HK-2 (cell line): ENCODE results near the gene SBNO1.
"Not testable (repeated sequence)": the region's sequence is repeated elsewhere in the genome, so short reads cannot be mapped to it uniquely, and the experiment has no call there.

Experiments used
- DNase-seq: peaks from one replicate; pipeline ENCODE4 v3.0.0-alpha.2; 2018; ENCODE audit not compliant: unreplicated experiment

SBNO1 gene

DNA sequence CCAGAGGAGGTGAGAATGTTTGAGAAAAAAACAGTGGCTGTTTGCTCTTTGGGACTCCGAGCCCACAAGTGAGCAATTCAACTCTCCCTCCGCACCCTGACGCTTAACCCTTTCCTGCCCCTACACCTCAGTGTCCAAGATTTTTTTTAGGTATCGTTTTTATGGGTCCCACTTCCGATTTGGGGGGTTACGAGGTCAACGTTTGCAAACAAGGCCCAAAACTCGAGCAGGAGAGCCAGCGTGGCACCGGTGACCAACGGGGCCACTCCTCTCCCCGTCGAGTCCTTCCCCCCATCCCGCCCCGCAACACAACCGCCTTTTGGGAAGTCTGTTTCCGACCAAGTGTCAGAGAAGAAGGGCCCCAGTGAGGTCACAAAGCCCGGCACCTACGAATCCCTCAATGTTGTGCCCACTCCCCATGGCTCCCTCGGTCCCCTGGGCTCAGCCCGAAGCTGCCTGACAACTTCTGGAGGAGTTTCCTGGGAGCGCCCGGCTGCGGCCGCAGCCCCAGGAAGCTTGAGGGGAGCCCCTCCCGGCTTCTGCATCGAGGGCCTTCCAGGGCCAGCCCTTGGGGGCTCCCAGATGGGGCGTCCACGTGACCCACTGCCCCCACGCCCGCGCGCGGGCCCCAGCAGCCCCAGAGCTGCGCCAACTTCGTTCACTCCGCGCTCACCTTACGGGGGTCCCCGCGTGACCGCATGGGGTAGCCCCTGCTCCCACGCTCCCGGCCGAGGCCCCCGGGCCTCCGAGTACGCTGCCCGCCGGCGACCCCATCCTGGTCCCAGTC lies 94.2 kb downstream of the SBNO1 start:
- peak; percentile 27 for DNase-seq

DNA sequence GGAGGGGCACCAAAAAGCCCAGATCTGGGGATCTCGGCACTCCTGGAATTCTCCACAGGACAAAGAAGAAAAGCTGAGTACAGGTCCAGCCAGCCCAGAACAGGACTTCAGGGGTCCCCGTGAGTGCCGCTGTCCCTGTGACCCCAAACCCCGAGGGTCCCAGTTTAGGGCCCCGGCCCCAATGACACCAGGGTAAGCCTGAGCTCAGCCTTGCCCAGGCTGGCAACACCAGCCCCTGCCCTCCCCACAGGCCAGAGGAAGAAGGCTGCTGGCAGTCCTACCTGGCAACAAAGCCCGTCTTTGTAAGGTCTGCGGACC lies 94.8 kb downstream of the SBNO1 start:
- DNase-seq: no peak

DNA sequence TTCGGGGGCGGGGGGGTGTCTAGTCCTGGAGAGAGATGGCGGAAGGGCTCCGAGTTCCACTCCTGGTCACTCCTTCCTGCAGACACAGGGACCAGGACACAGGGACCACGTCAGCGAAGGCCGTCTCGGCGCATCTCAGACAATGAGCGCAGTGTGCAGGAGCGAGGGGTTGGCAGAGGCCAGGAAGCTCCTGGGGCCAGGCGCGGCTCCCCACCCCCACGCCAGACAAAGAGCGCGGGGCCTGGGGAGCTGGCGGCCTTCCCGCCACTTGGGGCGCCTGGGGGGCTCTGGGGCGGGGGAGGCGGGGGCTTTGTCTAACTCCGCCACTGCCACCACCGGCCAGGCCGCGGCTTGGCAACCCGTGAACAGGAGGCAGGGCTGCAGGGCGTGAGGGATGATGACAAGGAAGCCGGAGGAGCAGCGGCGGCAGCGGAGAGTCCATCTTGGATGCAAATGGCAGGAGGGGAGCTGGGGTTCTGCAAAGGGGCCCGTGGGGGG lies 95.2 kb downstream of the SBNO1 start:
- DNase-seq: no peak

DNA sequence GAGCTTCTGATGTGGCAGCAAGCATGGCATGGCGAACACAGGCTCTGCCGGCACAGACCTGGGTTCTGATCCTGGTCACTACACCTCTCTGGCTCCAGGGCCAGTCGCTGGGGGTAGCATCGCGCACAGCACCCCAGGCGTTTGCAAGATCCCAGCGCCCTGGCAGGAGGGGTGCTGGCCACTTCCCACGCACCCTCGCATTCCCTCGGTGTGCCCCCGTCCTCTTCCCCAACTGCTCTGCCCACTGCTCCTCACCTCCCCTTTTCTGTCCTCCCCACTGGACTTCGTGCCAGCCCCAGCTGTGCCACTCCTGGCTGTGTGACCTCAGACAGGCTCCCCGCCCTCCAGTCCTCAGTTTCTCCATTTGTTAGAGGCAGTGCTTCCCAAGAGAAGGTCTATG lies 95.8 kb downstream of the SBNO1 start:
- no peak for DNase-seq

DNA sequence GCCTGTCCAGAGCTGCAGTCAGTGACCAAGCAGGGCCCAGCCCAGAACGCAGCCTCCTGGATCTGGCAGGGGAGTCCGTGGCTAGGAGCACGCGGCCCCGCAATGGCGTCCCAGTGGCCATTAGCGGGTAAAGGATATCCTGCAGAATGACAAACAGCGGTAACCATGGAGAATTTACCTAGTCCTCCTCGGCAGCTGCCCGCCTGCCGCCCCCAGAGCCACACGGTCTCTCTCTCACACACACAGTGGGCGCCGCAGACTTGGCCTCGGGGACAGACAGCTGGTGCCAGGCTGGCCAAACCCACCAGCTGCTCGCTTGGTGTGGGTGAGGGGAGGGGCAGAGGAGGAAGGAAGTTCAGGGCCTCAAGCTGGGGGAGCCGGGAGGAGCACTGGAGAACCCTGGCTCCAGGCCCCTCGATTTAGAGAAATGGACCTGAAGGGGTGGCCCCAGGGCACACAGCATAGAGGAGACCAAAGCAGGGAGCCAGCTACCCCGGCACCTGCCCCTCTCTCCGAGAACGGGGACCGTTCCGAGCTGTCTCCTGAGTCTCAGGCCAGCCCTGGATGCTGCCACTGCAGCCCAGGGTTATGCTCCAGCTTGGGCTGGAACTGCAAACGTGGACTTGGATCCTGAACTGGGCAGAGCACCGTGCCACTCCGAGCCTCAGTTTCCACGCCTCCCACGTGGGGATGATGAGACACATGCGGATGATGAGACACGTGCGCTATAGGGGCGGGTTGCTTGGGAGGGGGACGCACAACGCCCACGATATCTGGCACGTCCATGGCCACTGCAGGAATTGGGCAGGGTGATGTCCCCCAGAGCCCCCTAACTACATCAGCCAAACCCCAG lies 96.4 kb downstream of the SBNO1 start:
- no peak for DNase-seq

DNA sequence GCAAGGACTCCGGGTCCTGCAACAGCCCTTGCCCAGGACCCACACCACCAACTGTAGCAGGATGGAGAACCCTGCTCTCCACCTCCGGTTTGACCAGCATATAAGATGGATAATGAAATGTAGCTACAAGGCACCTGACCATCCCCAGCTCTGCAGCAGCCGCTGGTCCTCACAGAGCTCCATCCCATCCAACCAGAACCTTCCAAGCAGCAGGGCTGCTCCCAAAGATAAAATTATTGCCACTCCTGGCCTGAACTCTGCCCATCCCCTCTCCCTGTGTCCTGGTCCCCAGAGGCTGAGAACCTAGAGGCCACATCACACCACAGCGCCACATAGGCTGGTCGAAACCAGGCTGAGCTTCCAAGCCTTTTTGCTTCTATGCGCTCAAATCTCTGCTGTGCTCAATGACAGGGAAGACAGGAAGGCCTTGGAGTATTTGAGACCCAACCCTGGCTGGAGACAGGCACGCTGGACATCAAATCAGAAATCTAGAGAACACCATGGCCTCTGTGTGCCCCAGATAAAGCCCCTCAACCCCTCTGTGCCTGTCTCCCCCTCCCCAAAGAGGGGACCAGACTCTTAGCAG lies 97.2 kb downstream of the SBNO1 start:
- DNase-seq: no peak

DNA sequence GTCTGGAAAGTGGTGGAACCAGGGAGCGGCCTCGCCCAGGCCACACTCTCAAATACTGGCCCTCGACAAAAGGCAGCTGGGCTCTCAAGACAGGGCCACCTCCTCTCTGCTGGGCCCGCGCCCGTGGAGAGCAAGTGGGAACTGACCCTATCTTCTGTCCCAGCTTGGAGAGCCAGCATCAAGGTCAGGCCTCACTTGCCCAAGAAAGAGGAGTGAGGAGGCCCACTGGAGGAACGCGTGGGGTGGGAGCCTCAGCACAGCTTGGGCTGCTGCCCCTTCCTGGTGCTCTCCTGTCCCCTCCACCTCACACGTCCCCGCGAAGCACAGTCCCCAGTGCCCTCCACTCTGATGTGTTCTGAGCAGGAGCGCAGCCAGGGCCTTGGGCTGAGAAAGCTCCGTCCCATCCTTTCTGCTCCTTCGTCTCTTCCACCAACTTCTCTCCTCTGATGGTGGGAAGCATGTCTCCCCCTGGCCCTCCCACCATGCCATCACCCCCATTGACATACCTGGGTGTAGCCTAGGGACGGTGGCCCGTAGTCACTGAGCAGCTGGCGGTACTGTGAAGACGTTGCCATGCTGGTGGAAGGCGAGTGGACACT lies 97.9 kb downstream of the SBNO1 start:
- DNase-seq: no peak

DNA sequence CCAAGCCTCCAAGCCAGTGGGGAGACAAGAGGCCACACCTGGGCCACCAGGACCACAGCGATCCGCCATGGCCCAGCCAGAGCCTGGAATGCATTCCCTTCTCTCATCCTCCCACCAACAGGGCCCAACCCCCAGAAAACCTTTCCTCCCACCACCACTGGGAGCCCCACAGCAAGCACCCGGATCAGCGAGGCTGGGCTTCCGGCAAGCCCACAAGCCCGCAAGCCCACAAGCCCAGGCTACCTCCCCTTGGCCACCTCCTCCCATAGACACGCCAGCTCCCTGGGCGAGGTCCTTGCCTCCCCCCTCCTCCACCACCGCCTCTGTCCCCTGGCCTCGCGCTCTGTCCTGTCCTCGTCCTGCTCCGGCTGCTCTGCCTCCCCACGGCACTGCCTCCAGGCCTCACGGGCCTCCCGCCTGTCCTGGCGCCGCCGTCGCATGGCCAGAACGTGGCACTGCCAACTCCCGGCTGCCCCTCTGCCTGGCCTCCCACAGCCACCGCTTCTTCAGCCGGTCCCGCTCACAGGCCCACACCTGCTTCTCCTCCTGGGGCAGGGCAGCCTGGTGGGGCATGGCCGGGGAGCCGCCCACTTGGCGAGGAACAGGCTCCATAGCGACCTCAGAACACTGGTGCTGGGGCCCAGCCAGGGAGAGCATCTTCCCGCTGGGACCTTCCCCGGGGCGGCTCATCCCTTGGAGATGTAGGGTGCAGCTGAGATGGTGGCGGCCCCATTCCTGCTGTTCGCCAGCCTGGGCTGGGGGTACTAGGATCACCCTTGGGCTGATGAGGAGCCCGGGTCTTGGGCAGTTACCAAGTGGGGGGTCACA lies 98.6 kb downstream of the SBNO1 start:
- DNase-seq: no peak

DNA sequence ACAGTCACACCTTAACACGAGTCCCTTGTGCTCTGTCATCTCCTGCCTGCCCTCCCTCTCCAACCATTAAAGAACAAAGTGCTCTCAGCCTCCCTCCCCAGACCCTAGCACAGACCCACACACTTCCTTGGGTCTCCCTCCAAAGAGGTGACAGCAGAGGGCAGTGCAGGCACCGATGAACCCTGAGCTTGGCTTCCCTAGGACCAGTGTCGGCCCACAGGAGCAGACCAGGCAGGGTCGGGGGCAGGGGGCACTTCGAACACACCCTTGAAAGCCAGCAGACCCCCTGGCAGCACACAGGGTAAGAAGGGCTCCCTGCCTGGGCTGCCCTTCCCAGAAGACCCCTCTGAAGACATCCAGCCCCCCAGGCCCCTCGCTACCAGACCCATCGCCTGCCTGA lies 100.0 kb downstream of the SBNO1 start:
- no peak for DNase-seq

DNA sequence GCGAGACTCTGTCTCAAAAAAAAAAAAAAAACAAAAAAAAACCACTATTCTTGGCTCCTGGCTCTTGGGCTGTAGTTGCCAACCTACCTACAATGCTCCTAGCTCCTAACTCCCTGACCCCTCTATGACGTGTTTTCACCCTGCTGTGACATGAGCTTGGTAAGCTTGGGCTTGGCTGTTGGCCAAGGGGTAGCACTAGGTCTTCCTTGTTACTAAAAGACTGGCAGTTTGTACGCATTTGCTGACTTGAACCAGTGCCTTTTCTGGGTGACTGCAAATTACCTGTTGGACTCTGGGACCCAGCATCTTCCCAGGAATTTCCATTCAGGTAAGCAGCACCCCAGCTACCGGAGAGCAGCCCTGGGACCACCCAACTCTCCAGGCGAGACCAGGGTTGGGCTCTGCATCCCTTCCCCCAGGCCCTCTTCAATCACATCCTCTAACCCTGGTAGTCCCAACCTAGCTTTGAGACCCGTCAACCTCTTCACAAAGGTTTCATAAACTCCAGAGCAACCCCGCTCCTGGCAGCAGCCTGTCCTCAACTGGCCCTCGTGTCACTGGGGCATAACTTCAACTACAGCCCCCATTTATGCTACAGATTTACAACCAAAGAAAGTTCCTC lies 101.3 kb downstream of the SBNO1 start:
- DNase-seq: no peak

DNA sequence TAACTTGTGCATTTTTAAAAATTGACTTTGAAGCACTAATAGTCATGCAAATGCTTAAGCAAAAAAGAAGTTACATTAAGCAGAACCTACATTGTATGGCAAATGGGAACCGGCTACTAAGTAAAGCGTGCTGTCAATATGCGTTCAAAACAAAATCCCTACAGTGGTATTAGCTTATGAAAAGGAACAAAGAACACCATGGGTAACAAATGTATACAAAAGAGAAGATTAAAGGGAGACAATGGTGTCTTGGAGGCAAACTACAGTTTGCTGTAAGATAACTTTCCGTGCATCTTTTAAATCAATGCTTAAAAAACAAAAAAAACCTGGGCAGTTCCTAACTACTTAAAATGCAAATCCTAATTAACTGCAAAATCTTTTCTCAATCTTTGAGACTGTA lies 103.5 kb downstream of the SBNO1 start:
- no peak for DNase-seq

DNA sequence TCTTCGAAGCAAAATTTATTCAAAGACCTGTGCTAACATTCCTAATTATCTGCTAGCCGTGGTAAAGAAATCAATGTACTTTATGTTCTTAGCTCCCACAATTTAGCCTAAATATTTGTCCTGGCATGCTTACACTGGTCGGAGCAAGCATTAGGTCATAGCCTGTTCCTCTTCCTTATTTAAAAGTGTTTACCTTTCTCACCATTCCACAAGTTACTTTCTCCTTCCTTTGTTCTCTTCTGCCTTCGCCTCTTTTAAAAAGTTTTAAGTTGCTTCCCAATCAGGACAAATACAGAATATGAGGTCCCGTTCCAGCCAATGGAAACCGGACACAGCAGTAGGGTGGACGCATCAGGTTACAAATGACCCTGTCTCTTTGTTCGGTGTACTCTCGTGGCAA lies 104.6 kb downstream of the SBNO1 start:
- no peak for DNase-seq

DNA sequence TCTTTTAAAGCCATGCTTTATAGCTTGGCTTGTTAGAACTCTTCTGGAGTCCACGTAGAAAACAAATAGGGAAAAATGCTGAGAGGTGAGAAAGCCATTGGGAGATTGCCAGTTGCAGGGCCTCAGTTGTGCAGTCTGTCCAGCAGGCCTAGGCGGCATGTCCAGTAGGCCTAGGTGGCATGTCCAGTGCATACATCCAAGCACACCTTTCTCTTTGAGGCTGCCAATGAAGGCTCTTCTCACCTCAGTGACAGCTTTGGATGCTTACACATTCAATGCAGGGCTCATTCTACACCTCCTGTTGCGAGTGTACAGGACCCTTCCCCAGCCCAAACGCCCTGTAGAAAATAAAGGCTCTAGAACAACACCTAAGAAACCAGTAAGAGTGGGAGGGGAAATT lies 106.1 kb downstream of the SBNO1 start:
- DNase-seq: no peak

DNA sequence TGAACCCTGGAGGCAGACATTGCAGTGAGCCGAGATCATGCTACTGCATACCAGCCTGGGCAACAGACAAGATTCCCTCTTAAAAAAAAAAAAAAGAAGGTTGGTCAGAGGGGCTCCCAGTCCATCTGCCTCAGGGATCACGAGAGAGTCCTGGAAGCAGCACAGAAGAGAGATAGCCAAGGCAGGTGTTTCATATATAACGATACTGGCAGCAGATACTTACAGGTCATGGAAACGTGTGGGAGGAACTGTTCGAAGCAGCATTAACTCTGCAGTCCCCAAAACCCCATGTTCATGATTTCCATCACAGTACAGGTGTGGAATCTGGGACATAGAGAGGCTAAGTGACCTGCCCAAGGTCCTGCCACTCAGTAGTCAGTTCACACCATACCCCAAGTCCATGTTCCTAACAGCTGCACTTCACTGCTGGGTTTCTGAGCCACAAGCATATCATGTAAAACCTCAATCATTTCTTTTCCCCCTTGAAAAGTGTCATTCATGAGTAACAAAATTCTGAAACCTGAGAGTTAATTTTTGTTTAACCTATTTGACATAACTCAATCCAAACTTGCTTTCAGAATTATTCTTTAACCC lies 109.7 kb downstream of the SBNO1 start:
- no peak for DNase-seq

DNA sequence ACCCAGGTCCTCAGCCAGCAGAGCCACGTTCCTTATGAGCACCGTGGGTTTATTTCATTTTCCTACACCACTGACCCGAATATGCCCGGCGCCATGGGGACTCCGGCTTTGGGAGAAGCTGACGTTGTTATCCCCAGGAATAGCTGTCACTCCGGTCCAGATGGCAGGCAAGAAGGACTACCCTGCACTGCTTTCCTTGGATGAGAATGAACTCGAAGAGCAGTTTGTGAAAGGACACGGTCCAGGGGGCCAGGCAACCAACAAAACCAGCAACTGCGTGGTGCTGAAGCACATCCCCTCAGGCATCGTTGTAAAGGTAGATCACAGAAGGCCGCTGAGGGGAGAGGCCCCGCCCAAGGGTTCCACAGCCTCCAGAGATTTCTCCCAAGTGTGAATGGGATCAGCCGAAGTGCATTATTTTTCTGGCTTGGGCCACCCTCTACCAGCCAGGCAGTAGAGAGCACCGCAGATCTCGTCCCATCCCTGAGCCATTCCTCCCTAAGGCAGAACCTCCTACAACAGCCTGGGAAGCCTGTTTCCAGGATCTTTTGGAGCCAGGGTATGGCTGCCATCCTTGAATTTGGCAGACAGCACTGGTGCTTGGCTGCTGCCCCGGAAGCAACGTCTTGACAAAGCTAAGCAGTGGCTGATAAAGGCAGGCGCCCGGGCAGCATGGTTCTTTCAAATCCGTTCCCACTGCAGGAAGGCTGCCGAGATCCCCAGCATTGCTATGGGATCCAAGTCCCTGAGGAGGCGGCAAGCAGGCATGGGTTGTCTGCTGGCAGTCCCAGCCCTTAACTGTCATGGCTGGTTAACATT lies 110.8 kb downstream of the SBNO1 start:
- DNase-seq: no peak

DNA sequence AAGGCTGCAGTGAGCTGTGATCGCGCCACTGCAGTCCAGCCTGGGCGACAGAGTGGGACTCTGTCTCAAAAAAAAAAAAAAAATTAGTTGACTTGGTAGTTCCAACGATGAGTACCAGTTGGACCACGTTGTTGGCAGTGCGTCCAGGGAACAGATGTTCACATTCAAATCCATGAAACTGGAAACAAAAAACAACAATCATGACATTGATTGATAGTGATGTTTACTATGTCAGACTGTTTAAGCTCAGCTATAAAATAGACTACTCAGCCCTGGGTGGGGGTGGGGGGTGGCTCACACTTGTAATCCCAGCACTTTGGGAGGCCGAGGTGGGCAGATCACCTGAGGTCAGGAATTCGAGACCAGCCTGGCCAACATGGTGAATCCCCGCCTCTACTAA lies 112.3 kb downstream of the SBNO1 start:
- DNase-seq: not testable (repeated sequence)

DNA sequence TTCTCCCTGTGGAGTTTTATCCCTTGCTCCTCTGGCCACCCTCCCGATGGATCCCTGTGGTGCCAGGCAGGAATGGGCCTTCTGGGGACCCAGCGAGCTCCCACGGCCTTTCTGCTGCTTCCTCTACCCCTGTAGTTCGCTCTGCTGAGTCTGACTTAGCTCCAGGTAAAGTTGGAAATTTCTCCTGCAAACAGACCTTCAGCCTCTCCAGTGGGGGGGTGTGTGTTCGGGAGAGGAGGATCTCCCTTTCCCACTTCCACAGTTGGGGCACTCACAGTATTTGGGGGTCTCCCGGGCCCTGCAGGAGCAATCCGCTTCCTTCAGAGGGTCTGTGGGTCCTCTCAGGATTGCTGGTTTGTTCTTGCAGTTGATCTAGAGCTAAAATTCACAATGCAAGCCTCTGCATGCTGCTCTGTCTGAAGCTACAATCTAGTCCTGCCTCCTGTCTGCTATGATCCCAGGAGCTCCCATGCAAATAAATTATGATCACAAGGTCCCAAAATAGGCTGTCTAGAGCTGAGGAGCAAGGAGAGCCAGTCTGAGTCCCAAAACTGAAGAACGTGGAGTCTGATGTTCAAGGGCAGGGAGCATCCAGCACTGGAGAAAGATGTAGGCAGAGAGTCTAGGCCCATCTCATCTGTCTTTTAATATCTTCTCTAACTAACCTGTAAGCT lies 113.1 kb downstream of the SBNO1 start:
- DNase-seq: no peak

DNA sequence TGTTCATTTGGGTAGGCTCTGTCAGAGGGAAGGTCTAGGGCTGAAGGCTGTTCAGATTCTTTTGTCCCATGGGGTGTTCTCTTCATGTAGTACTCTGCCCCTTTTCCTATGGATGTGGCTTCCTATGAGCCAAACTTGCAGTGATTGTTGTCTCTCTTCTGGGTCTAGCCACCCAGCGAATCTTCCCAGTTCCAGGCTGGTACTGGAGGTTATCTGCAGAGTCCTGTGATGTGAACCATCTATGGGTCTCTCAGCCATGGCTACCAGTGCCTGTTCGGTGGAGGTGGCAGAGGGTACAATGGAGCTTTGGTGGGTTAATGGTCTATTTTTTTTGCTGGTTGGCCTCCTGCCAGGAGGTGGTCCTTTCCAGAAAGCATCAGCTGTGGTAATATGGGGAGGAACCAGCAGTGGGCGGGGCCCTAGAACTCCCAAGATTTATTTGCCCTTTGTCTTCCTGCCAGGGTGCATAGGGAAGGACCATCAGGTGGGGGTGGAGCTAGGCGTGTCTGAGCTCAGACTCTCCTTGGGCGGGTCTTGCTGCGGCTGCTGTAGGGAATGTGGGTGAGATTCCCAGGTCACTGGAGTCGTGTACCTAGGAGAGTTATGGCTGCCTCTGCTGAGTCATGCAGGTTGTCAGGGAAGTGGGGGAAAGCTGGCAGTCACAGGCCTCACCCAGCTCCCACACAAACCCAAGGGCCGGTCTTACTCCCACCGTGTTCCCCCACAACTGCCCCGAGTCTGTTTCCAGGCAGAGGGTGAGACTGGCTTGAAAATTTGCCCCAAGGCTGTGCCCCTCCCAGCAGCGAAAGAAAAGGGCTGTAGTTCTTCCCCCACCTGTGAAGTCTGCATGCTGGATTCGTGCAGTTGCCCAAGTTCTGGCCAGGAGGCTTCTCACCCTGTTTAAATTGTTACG lies 113.9 kb downstream of the SBNO1 start:
- peak; percentile 88 for DNase-seq
